GM10847 (cell line): ENCODE results near the gene SUN2.

Source experiments
- POLR2A ChIP-seq: IDR thresholded peaks from 2 replicates; pipeline ENCODE4 v1.6.1; 2011; ENCODE audit not compliant: insufficient read length; ENCODE audit errors: extremely low read depth

The SUN2 gene

GRCh38 chr22:38735465-38736256 is 20.1 kb downstream of the SUN2 start:
- peak; percentile 26 for TF ChIP-seq POLR2A

- TF ChIP-seq POLR2A: no peak
Observed at GRCh38 chr22:38735126-38735464, 20.7 kb downstream of the SUN2 start.

- no peak for TF ChIP-seq POLR2A
Observed at GRCh38 chr22:38734421-38735100, 21.2 kb downstream of the SUN2 start.

GRCh38 chr22:38733724-38734381 is 21.9 kb downstream of the SUN2 start:
- no peak for TF ChIP-seq POLR2A

GRCh38 chr22:38733329-38733723 is 22.5 kb downstream of the SUN2 start:
- no peak for TF ChIP-seq POLR2A

- TF ChIP-seq POLR2A: no peak
Observed at GRCh38 chr22:38732251-38732815, 23.5 kb downstream of the SUN2 start.

GRCh38 chr22:38731703-38732161 is 24.1 kb downstream of the SUN2 start:
- TF ChIP-seq POLR2A: no peak

GRCh38 chr22:38730411-38730871 is 25.4 kb downstream of the SUN2 start:
- TF ChIP-seq POLR2A: no peak

GRCh38 chr22:38729946-38730345 is 25.9 kb downstream of the SUN2 start:
- TF ChIP-seq POLR2A: no peak

GRCh38 chr22:38728871-38729796 is 26.7 kb downstream of the SUN2 start:
- no peak for TF ChIP-seq POLR2A

- TF ChIP-seq POLR2A: no peak
Observed at GRCh38 chr22:38727530-38728451, 28.0 kb downstream of the SUN2 start.

GRCh38 chr22:38727123-38727522 is 28.7 kb downstream of the SUN2 start:
- no peak for TF ChIP-seq POLR2A

GRCh38 chr22:38725900-38726655 is 29.7 kb downstream of the SUN2 start:
- no peak for TF ChIP-seq POLR2A
